HG03457 (cell line): Measurements from ENCODE around the gene MAOB.

ENCODE experiments used
- ATAC-seq: cut with Tn5 transposase; IDR thresholded peaks from one replicate; pipeline ENCODE4 v1.9.1; 2021; ENCODE audit warnings: moderate number of reproducible peaks; ENCODE audit not compliant: unreplicated experiment

MAOB gene

DNA sequence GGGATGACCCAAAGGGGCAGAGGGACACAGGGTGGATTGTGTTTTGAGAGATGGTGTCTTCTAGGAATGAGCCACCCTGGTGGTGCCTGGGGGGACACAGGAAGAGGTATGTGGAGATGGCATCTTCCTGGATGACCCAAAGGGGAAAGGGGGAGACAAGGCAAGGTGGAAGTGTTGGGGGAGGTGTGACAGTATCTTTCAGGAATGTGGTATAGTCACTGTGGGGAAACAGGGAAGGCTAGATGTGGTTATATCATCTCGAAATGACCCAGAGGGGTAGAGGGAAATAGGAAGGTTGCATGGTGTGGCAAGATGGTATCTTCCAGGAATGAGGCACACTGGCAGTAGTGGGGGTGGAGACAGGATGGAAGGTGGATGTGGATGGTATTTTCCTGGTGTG lies 163.3 kb downstream of the MAOB start:
- ATAC-seq = no peak

DNA sequence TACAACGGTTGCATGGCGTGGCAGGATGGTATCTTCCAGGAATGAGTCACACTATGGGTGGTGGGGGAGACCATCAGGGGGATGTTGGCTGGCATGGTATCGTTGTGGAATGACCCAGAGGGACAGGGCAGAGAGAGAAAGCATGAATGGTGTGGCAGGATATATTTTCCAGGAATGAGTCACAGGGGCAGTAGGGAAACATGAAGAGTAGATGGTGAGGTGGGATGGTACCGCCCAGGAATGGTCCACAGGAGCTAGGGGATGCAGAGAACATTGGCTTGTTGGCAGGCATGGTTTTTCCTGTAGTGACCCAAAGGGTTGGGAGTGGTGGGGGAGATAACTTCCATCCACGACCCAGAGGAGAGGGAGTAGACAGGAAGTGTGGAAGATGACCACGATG lies 163.7 kb downstream of the MAOB start:
- ATAC-seq = no peak

- ATAC-seq = no peak
Measured at GRCh38 chrX:43718081-43718480, 164.2 kb downstream of the MAOB start.

DNA sequence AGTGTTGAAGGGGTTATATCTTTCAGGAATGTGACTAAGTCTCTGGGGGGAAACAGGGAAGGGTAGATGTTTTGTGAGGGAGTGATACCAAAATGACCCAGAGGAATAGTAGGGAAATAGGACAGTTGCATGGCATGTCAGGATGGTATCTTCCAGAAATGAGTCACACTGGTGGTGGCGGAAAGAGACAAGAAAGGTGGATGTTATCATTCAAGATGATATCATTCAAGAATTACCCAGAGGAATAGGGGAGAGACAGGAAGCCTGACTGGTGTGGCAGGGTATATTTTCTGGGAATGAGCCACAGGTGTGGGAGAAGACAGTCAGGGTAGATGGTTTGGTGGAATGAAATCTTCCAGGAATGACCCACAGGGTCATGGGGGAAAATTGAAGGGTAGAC lies 165.1 kb downstream of the MAOB start:
- ATAC-seq = no peak

DNA sequence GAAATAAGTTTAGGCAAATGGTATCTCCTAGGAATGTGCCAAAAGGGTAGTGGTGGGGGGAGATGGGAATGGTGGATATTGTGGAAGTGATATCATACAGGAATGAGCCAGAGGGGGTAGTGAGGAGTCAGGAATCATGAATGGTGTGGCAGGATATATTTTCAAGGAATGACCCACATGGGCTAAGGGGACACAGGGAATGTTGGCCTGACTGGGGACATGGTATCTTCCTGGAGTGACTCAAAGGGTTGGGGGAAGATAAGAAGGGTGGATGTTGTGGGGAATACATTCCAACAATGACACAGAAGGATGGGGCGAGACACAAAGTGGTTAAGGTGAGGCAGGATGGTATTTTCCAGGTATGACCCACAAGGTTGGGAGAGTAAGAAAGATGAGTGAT lies 165.6 kb downstream of the MAOB start:
- no peak for ATAC-seq
